ENCODE data around the gene HBEGF. TPM values are rescaled to one million over a fixed set of nuclear protein-coding genes. Genes with fewer than 3 reads are reported as not detected.

The HBEGF gene
- polyA plus RNA-seq, 3 donors = 25.2 to 548 (median 31.6) TPM

DNA sequence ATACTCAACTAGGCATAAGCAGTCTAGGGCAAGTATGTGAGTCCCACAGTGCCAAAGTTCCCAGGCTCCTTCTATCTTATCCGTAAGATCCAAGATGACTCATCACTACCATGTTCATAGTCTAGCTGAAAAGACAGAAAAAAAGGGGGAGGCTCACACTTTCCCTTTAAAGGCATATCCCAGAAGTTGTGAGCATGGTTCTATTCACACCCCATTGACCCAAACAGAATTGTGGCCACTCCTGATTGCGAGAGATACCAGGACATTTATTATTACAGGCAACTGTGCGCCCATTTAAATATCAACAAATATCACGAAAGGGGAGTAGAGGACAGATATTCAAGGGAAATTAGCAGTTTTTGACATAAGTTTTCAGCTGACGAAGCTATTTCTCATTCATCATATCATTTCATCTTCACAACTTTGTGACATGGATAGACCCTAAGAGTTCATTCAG, 35.4 kb downstream of the HBEGF start:
- H3K9me3 ChIP-seq (replicated peaks in 1 of 2; ENCODE audit: control insufficient read depth in 1 of 2, insufficient read depth in 1 of 2, low read length in 2 of 2) = no peaks in the 10 kb centered on the region
- peaks cover 0 to 2% (median 1%) of the 10 kb centered on the region in 3 donors for H3K27me3 Mint-ChIP-seq (ENCODE audit: low read depth in 3 of 3)
- H3K36me3 ChIP-seq (replicated peaks in 1 of 2; ENCODE audit: control insufficient read depth in 1 of 2, insufficient read depth in 2 of 2, low read length in 2 of 2) = no peaks in the 10 kb centered on the region
- peaks cover 0 to 3% of the 10 kb centered on the region in 2 donors for H3K36me3 Mint-ChIP-seq
- no peaks in the 10 kb centered on the region for H3K9me3 Mint-ChIP-seq
- no peaks in the 10 kb centered on the region for H3K27me3 ChIP-seq (ENCODE audit: control insufficient read depth in 2 of 2, insufficient read depth in 2 of 2, low read length in 2 of 2)
- peaks cover 37% of the 10 kb centered on the region for H3K4me1 Mint-ChIP-seq
- H3K4me3 ChIP-seq (replicated peaks in 1 of 3; ENCODE audit: low read depth in 2 of 3, low read length in 3 of 3) = no peak overlapping the region
- intact Hi-C loops (cut with micrococcal nuclease) = loop anchor here in 1 of 2 donors (5.0 kb wide), 1 partner anchor 39 kb away; no protein-coding TSS in a partner anchor
- TF ChIP-seq, protein P1, sequence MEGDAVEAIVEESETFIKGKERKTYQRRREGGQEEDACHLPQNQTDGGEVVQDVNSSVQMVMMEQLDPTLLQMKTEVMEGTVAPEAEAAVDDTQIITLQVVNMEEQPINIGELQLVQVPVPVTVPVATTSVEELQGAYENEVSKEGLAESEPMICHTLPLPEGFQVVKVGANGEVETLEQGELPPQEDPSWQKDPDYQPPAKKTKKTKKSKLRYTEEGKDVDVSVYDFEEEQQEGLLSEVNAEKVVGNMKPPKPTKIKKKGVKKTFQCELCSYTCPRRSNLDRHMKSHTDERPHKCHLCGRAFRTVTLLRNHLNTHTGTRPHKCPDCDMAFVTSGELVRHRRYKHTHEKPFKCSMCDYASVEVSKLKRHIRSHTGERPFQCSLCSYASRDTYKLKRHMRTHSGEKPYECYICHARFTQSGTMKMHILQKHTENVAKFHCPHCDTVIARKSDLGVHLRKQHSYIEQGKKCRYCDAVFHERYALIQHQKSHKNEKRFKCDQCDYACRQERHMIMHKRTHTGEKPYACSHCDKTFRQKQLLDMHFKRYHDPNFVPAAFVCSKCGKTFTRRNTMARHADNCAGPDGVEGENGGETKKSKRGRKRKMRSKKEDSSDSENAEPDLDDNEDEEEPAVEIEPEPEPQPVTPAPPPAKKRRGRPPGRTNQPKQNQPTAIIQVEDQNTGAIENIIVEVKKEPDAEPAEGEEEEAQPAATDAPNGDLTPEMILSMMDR (IDR thresholded peaks at IDR 0.05) = no peak
- H3K4me3 Mint-ChIP-seq = no peak overlapping the region
- no peaks in the 10 kb centered on the region for H3K79me2 ChIP-seq (ENCODE audit: insufficient read depth, low read length)
- no peaks in the 10 kb centered on the region for H4K20me1 ChIP-seq (ENCODE audit: insufficient read depth, low read length)
- no peak overlapping the region for H3K27ac ChIP-seq (ENCODE audit: low read depth in 1 of 2, low read length in 2 of 2)
- DNase-seq = no peak
- H3K4me1 ChIP-seq (ENCODE audit: control insufficient read depth in 1 of 2, insufficient read depth in 2 of 2, low read length in 2 of 2) = peaks cover 28 to 31% of the 10 kb centered on the region in 2 donors
- H3K4me2 ChIP-seq (replicated peaks; ENCODE audit: extremely low read depth, low read length, poor library complexity, severe bottlenecking) = no peak overlapping the region
- no peak overlapping the region for H3K9ac ChIP-seq (ENCODE audit: insufficient read depth, low read length, poor library complexity, severe bottlenecking)
- 90% methylated on average over 2 of the region's 5 CpGs for WGBS (ENCODE audit: insufficient coverage)
- H2AFZ ChIP-seq (ENCODE audit: insufficient read depth, low read depth, low read length, poor library complexity, severe bottlenecking) = no peak overlapping the region
- H3K27ac Mint-ChIP-seq = peak overlapping the region in 1 of 7 donors; percentile 45

DNA sequence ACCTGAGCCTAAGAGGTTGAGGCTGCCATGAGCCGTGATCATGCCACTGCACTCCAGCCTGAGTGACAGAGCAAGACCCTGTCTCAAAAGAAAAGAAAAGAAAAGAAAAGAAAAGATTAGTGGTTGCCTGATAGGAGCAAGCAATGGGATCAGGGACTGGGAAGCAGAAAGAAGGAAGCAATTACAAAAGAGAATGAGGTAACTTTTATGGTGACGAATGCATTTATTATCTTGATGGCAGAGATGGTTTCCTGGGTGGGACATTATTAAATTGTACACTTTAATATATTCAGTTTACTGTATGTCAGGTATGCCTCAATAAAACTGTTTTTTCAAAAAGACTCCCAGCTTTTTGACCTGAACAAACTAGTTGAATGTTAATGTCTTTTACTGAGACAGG, 36.0 kb downstream of the HBEGF start:
- no peak overlapping the region for H3K9ac ChIP-seq (ENCODE audit: insufficient read depth, low read length, poor library complexity, severe bottlenecking)
- H2AFZ ChIP-seq (ENCODE audit: insufficient read depth, low read depth, low read length, poor library complexity, severe bottlenecking) = no peak overlapping the region
- H3K4me3 ChIP-seq (replicated peaks in 1 of 3; ENCODE audit: low read depth in 2 of 3, low read length in 3 of 3) = no peak overlapping the region
- peaks cover 28 to 31% of the 10 kb centered on the region in 2 donors for H3K4me1 ChIP-seq (ENCODE audit: control insufficient read depth in 1 of 2, insufficient read depth in 2 of 2, low read length in 2 of 2)
- Mint-ChIP-seq H3K27me3 (ENCODE audit: low read depth in 3 of 3) (peaks cover 0 to 2% (median 1%) of the 10 kb centered on the region in 3 donors), H3K4me3 (no peak overlapping the region), H3K27ac (peak overlapping the region in 2 of 7 donors; percentile 69 to 70), H3K4me1 (peaks cover 41% of the 10 kb centered on the region), H3K36me3 (peaks cover 0 to 3% of the 10 kb centered on the region in 2 donors), H3K9me3 (no peaks in the 10 kb centered on the region)
- no peaks in the 10 kb centered on the region for H3K9me3 ChIP-seq (replicated peaks in 1 of 2; ENCODE audit: control insufficient read depth in 1 of 2, insufficient read depth in 1 of 2, low read length in 2 of 2)
- no peaks in the 10 kb centered on the region for H3K27me3 ChIP-seq (ENCODE audit: control insufficient read depth in 2 of 2, insufficient read depth in 2 of 2, low read length in 2 of 2)
- no peaks in the 10 kb centered on the region for H4K20me1 ChIP-seq (ENCODE audit: insufficient read depth, low read length)
- WGBS (ENCODE audit: insufficient coverage) = 100% methylated on average over 1 of the region's 2 CpGs
- intact Hi-C loops (cut with micrococcal nuclease) = loop anchor here in 1 of 2 donors (5.0 kb wide), 1 partner anchor 38 kb away; no protein-coding TSS in a partner anchor
- H3K4me2 ChIP-seq (replicated peaks; ENCODE audit: extremely low read depth, low read length, poor library complexity, severe bottlenecking) = no peak overlapping the region
- H3K36me3 ChIP-seq (replicated peaks in 1 of 2; ENCODE audit: control insufficient read depth in 1 of 2, insufficient read depth in 2 of 2, low read length in 2 of 2) = no peaks in the 10 kb centered on the region
- TF ChIP-seq, protein P1 (IDR thresholded peaks at IDR 0.05) = no peak
- H3K79me2 ChIP-seq (ENCODE audit: insufficient read depth, low read length) = no peaks in the 10 kb centered on the region
- H3K27ac ChIP-seq (ENCODE audit: low read depth in 1 of 2, low read length in 2 of 2) = no peak overlapping the region
- peak in 2 of 3 donors; percentile 49 to 61 for DNase-seq
